ENCODE data around the gene SFTPB.

The SFTPB gene

GRCh38 chr2:85706599-85707296, 38.7 kb upstream of the SFTPB start:
- H3K27ac Mint-ChIP-seq, result peak overlapping the region; percentile 2
- peaks cover 45% of the 10 kb centered on the region for H3K4me1 Mint-ChIP-seq
- no peaks in the 10 kb centered on the region for H3K36me3 Mint-ChIP-seq (ENCODE audit: low read depth)
- peaks cover 16% of the 10 kb centered on the region for H3K27me3 Mint-ChIP-seq
- H3K4me3 Mint-ChIP-seq, result no peak overlapping the region
- no peak for ATAC-seq
- no peaks in the 10 kb centered on the region for H3K9me3 Mint-ChIP-seq
- DNase-seq, result no peak

GRCh38 chr2:85706063-85706462, 38.1 kb upstream of the SFTPB start:
- H3K4me1 Mint-ChIP-seq, result peaks cover 48% of the 10 kb centered on the region
- H3K9me3 Mint-ChIP-seq, result no peaks in the 10 kb centered on the region
- no peaks in the 10 kb centered on the region for H3K36me3 Mint-ChIP-seq (ENCODE audit: low read depth)
- ATAC-seq (no peak), DNase-seq (no peak)
- no peak overlapping the region for H3K27ac Mint-ChIP-seq
- peaks cover 16% of the 10 kb centered on the region for H3K27me3 Mint-ChIP-seq
- H3K4me3 Mint-ChIP-seq, result no peak overlapping the region

- no peak overlapping the region for H3K27ac Mint-ChIP-seq
Measured at GRCh38 chr2:85705680-85706039, 37.7 kb upstream of the SFTPB start.

GRCh38 chr2:85704800-85705679, 37.0 kb upstream of the SFTPB start:
- Mint-ChIP-seq H3K9me3 (no peaks in the 10 kb centered on the region), H3K27me3 (peaks cover 16% of the 10 kb centered on the region), H3K27ac (peak overlapping the region; percentile 24), H3K36me3 (ENCODE audit: low read depth) (no peaks in the 10 kb centered on the region), H3K4me1 (peaks cover 48% of the 10 kb centered on the region), H3K4me3 (no peak overlapping the region)
- ATAC-seq, result no peak
- DNase-seq, result no peak

More at GRCh38 chr2:85705680-85706039, 37.7 kb upstream of the SFTPB start:
- DNase-seq (no peak), ATAC-seq (no peak)
- H3K36me3 Mint-ChIP-seq (ENCODE audit: low read depth), result no peaks in the 10 kb centered on the region
- H3K27me3 Mint-ChIP-seq, result peaks cover 16% of the 10 kb centered on the region
- no peaks in the 10 kb centered on the region for H3K9me3 Mint-ChIP-seq
- H3K4me1 Mint-ChIP-seq, result peaks cover 48% of the 10 kb centered on the region
- no peak overlapping the region for H3K4me3 Mint-ChIP-seq

- no peak overlapping the region for H3K4me3 Mint-ChIP-seq
- H3K36me3 Mint-ChIP-seq (ENCODE audit: low read depth), result no peaks in the 10 kb centered on the region
- H3K4me1 Mint-ChIP-seq, result peaks cover 48% of the 10 kb centered on the region
- ATAC-seq, result no peak
- H3K9me3 Mint-ChIP-seq, result no peaks in the 10 kb centered on the region
- H3K27ac Mint-ChIP-seq, result no peak overlapping the region
- peaks cover 13% of the 10 kb centered on the region for H3K27me3 Mint-ChIP-seq
- no peak for DNase-seq
Measured at GRCh38 chr2:85704038-85704437, 36.0 kb upstream of the SFTPB start.

GRCh38 chr2:85703329-85703728, 35.3 kb upstream of the SFTPB start:
- Mint-ChIP-seq H3K4me3 (no peak overlapping the region), H3K27ac (peak overlapping the region; percentile 16), H3K36me3 (ENCODE audit: low read depth) (no peaks in the 10 kb centered on the region), H3K4me1 (peaks cover 48% of the 10 kb centered on the region), H3K9me3 (no peaks in the 10 kb centered on the region), H3K27me3 (peaks cover 13% of the 10 kb centered on the region)
- no peak for ATAC-seq
- DNase-seq, result no peak

GRCh38 chr2:85702800-85703199, 34.8 kb upstream of the SFTPB start:
- Mint-ChIP-seq H3K27me3 (peaks cover 13% of the 10 kb centered on the region), H3K27ac (peak overlapping the region; percentile 16), H3K9me3 (no peaks in the 10 kb centered on the region), H3K4me1 (peaks cover 48% of the 10 kb centered on the region), H3K4me3 (no peak overlapping the region), H3K36me3 (ENCODE audit: low read depth) (no peaks in the 10 kb centered on the region)
- no peak for DNase-seq
- no peak for ATAC-seq

- H3K27me3 Mint-ChIP-seq, result peaks cover 13% of the 10 kb centered on the region
- peaks cover 47% of the 10 kb centered on the region for H3K4me1 Mint-ChIP-seq
- H3K9me3 Mint-ChIP-seq, result no peaks in the 10 kb centered on the region
- DNase-seq (no peak), ATAC-seq (no peak)
- peak overlapping the region; percentile 16 for H3K27ac Mint-ChIP-seq
- H3K36me3 Mint-ChIP-seq (ENCODE audit: low read depth), result no peaks in the 10 kb centered on the region
- no peak overlapping the region for H3K4me3 Mint-ChIP-seq
Measured at GRCh38 chr2:85702172-85702571, 34.2 kb upstream of the SFTPB start.

GRCh38 chr2:85699325-85699724, 31.3 kb upstream of the SFTPB start:
- Mint-ChIP-seq H3K4me1 (peaks cover 27% of the 10 kb centered on the region), H3K9me3 (no peaks in the 10 kb centered on the region), H3K27me3 (peaks cover 7% of the 10 kb centered on the region), H3K36me3 (ENCODE audit: low read depth) (no peaks in the 10 kb centered on the region), H3K27ac (no peak overlapping the region), H3K4me3 (no peak overlapping the region)
- ATAC-seq (no peak), DNase-seq (no peak)

GRCh38 chr2:85698880-85699254, 30.9 kb upstream of the SFTPB start:
- H3K9me3 Mint-ChIP-seq, result no peaks in the 10 kb centered on the region
- ATAC-seq, result no peak
- no peaks in the 10 kb centered on the region for H3K36me3 Mint-ChIP-seq (ENCODE audit: low read depth)

GRCh38 chr2:85698184-85698879, 30.3 kb upstream of the SFTPB start:
- Mint-ChIP-seq H3K9me3 (no peaks in the 10 kb centered on the region), H3K27me3 (peaks cover 2% of the 10 kb centered on the region), H3K4me1 (peaks cover 24% of the 10 kb centered on the region), H3K27ac (no peak overlapping the region), H3K36me3 (ENCODE audit: low read depth) (no peaks in the 10 kb centered on the region), H3K4me3 (no peak overlapping the region)
- ATAC-seq (no peak), DNase-seq (no peak)

More at GRCh38 chr2:85698880-85699254, 30.9 kb upstream of the SFTPB start:
- DNase-seq, result no peak
- peaks cover 5% of the 10 kb centered on the region for H3K27me3 Mint-ChIP-seq
- H3K4me3 Mint-ChIP-seq, result no peak overlapping the region
- H3K27ac Mint-ChIP-seq, result no peak overlapping the region
- H3K4me1 Mint-ChIP-seq, result peaks cover 26% of the 10 kb centered on the region

GRCh38 chr2:85697716-85698115, 29.7 kb upstream of the SFTPB start:
- Mint-ChIP-seq H3K36me3 (ENCODE audit: low read depth) (no peaks in the 10 kb centered on the region), H3K4me1 (peaks cover 18% of the 10 kb centered on the region), H3K4me3 (no peak overlapping the region), H3K27ac (no peak overlapping the region), H3K9me3 (no peaks in the 10 kb centered on the region), H3K27me3 (no peaks in the 10 kb centered on the region)
- DNase-seq, result no peak
- ATAC-seq, result no peak

- peaks cover 14% of the 10 kb centered on the region for H3K4me1 Mint-ChIP-seq
- H3K36me3 Mint-ChIP-seq (ENCODE audit: low read depth), result no peaks in the 10 kb centered on the region
- ATAC-seq (no peak), DNase-seq (no peak)
- H3K9me3 Mint-ChIP-seq, result no peaks in the 10 kb centered on the region
- H3K27ac Mint-ChIP-seq, result no peak overlapping the region
- H3K27me3 Mint-ChIP-seq, result no peaks in the 10 kb centered on the region
- no peak overlapping the region for H3K4me3 Mint-ChIP-seq
Measured at GRCh38 chr2:85697096-85697495, 29.1 kb upstream of the SFTPB start.

GRCh38 chr2:85695691-85696668, 28.0 kb upstream of the SFTPB start:
- Mint-ChIP-seq H3K36me3 (ENCODE audit: low read depth) (no peaks in the 10 kb centered on the region), H3K4me1 (peaks cover 16% of the 10 kb centered on the region), H3K9me3 (no peaks in the 10 kb centered on the region), H3K27ac (peak overlapping the region; percentile 12), H3K4me3 (peak overlapping the region; percentile 40), H3K27me3 (no peaks in the 10 kb centered on the region)
- no peak for DNase-seq
- ATAC-seq, result no peak
